Measurements from ENCODE around the gene MARK3. TPM values are rescaled to one million over a fixed set of nuclear protein-coding genes. Genes with fewer than 3 reads are reported as not detected.
A peak's percentile ranks its signal among the peaks of the same experiment; 100 is the strongest.

Gene MARK3
- total and polyA plus RNA-seq, 2 experiments from 2014 or later = 72.9 to 88.3 TPM

DNA sequence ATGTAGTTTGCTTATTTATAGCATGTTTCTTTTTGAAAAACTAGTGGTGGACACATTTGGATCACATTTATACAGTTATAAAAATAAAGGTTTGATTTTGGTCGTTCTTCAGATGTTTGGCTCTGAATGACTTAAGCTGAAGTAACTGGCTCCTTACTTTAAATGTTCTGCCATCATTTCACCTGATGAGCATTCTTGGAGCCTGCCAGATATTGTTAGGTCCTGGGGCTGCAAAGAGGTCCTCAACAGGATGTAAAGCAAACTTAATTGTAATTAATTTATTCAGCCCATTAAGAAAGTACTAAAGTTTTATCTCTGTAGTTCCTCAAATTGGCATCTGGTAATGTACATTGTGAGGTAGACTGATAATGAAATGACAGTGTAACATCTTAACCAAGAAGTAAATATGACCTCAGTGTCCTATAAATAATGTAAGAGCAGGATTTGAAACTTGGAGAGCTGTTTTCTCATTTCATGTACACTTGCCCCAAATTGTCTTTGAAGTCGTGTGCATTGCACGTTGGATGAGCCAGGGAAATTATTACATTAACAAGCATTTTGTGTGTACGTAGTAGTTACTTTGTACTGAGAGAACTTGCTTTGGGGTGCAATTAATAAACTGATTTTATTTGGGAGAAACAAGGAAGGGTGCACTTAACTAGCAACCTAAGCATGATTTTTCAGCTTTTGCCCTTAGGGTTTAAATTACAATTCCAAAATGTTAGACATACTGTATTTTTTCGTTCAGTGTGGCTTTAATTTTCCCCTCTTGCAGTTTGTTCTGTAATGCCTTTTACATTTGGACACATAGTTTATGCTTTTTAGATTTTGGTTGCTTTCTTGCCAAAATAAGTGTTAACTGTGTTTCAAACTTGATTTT is 43.7 kb upstream of the MARK3 start:
- TF ChIP-seq, protein P1, sequence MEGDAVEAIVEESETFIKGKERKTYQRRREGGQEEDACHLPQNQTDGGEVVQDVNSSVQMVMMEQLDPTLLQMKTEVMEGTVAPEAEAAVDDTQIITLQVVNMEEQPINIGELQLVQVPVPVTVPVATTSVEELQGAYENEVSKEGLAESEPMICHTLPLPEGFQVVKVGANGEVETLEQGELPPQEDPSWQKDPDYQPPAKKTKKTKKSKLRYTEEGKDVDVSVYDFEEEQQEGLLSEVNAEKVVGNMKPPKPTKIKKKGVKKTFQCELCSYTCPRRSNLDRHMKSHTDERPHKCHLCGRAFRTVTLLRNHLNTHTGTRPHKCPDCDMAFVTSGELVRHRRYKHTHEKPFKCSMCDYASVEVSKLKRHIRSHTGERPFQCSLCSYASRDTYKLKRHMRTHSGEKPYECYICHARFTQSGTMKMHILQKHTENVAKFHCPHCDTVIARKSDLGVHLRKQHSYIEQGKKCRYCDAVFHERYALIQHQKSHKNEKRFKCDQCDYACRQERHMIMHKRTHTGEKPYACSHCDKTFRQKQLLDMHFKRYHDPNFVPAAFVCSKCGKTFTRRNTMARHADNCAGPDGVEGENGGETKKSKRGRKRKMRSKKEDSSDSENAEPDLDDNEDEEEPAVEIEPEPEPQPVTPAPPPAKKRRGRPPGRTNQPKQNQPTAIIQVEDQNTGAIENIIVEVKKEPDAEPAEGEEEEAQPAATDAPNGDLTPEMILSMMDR (IDR thresholded peaks at IDR 0.05; ENCODE audit: low read depth, low read length) = no peak
- H3K27ac ChIP-seq = no peak overlapping the region
- peaks cover 82% of the 10 kb centered on the region for H3K36me3 ChIP-seq
- H3K4me3 ChIP-seq = no peak overlapping the region
- no peaks in the 10 kb centered on the region for H3K27me3 ChIP-seq
- no peaks in the 10 kb centered on the region for H3K4me1 ChIP-seq (ENCODE audit: low read depth)
- no peak for DNase-seq (ENCODE audit: low read depth in 1 of 2, low spot score in 1 of 2)
- no peaks in the 10 kb centered on the region for H3K9me3 ChIP-seq (ENCODE audit: low read depth)

DNA sequence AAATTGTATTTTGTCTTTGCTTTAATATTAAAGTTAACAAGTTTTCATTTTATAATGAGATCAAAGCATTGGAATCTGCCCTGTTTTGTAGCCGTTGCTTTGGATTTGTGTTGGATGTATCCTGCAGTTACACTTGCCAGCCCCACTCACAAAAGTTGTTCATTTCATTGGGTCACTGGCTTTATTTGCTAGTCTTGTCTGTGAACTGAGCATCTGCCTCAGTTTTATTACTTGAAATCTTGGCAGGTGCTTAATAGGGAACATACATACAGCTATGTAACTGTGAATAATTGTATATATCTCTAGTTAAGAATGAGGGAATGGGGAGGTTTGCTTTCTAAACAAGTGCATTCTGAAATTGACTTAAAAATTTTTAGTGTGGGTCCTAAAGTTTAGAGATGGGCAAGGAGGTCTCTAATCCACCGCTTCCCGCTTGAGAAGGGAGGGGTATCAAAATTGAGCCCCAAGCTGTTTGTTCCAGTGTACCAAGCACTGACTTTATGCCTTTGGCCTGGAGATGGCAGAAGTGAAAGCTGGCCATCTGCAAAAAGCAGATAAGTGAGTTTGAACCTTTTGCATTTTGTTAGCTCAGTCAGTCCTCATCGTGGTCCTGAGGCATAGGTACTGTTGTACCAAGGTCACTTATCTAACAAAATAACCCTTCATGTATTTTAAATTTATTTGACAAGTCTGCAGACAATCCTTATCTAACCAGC is 41.9 kb upstream of the MARK3 start:
- Histone ChIP-seq H3K4me3 (no peak overlapping the region), H3K27ac (peak overlapping the region; percentile 20), H3K4me1 (ENCODE audit: low read depth) (no peaks in the 10 kb centered on the region), H3K36me3 (peaks cover 64% of the 10 kb centered on the region), H3K9me3 (ENCODE audit: low read depth) (no peaks in the 10 kb centered on the region), H3K27me3 (no peaks in the 10 kb centered on the region)
- peak in 1 of 2 donors; percentile 15 for DNase-seq (ENCODE audit: low read depth in 1 of 2, low spot score in 1 of 2)
- TF ChIP-seq, protein P1 (IDR thresholded peaks at IDR 0.05; ENCODE audit: low read depth, low read length) = no peak

- peaks cover 56% of the 10 kb centered on the region for H3K36me3 ChIP-seq
- no peak overlapping the region for H3K4me3 ChIP-seq
- peak overlapping the region; percentile 20 for H3K27ac ChIP-seq
- H3K27me3 ChIP-seq = no peaks in the 10 kb centered on the region
- H3K9me3 ChIP-seq (ENCODE audit: low read depth) = no peaks in the 10 kb centered on the region
- DNase-seq (ENCODE audit: low read depth in 1 of 2, low spot score in 1 of 2) = no peak
- TF ChIP-seq, protein P1 (IDR thresholded peaks at IDR 0.05; ENCODE audit: low read depth, low read length) = no peak
- H3K4me1 ChIP-seq (ENCODE audit: low read depth) = no peaks in the 10 kb centered on the region
These were observed 41.1 kb upstream of the MARK3 start for GRCh38 chr14:103343905-103344797.

DNA sequence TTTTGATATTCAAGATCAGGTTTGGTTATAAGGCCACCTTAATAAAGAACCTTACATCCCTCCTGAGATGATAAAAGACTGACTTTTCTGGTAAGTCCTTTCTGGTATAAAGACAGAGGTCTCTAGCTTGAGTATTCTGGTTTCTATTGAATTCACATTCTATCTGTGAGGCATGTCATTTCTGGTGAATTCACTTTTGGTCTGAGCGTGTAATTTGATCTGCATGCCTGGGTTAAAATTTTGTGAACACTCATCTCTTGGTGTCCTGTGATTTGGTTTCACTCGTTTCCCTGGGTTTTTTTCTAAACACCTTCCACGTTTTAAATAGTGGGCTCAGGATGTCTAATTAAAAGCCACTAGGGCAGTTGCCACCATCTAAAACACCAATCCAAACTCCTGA is 38.9 kb upstream of the MARK3 start:
- TF ChIP-seq, protein P1 (IDR thresholded peaks at IDR 0.05; ENCODE audit: low read depth, low read length) = no peak
- H3K9me3 ChIP-seq (ENCODE audit: low read depth) = no peaks in the 10 kb centered on the region
- H3K4me1 ChIP-seq (ENCODE audit: low read depth) = no peaks in the 10 kb centered on the region
- peak overlapping the region; percentile 14 for H3K27ac ChIP-seq
- no peak overlapping the region for H3K4me3 ChIP-seq
- peaks cover 34% of the 10 kb centered on the region for H3K36me3 ChIP-seq
- H3K27me3 ChIP-seq = no peaks in the 10 kb centered on the region
- no peak for DNase-seq (ENCODE audit: low read depth in 1 of 2, low spot score in 1 of 2)

Data from cardiac muscle cell (in vitro differentiated cells and primary cell).